GM12891 (cell line): ENCODE results near the gene ADARB1.

Experiments used
- PAX5 ChIP-seq: IDR thresholded peaks from 2 replicates; pipeline ENCODE4 v1.6.1; 2011; ENCODE audit warnings: low read length, moderate library complexity, mild to moderate bottlenecking; ENCODE audit not compliant: insufficient read depth, severe bottlenecking
- POLR2A ChIP-seq: IDR thresholded peaks from 2 replicates; pipeline ENCODE4 v1.6.1; 2011; ENCODE audit warnings: low read depth, low read length, control low read depth
- POLR2AphosphoS5 ChIP-seq: IDR thresholded peaks from 2 replicates; pipeline ENCODE4 v1.6.1; 2011; ENCODE audit warnings: low read depth, low read length, control low read depth
- POU2F2 ChIP-seq: IDR thresholded peaks from 2 replicates; pipeline ENCODE4 v1.6.1; 2011; ENCODE audit warnings: low read depth, mild to moderate bottlenecking, control low read depth, low read length, moderate library complexity
- SPI1 ChIP-seq: IDR thresholded peaks from 2 replicates; pipeline ENCODE4 v1.6.1; 2011; ENCODE audit warnings: low read depth, low read length, control low read depth
- TAF1 ChIP-seq: IDR thresholded peaks from 2 replicates; pipeline ENCODE4 v1.6.1; 2011; ENCODE audit warnings: low read depth, low read length, control low read depth

DNA sequence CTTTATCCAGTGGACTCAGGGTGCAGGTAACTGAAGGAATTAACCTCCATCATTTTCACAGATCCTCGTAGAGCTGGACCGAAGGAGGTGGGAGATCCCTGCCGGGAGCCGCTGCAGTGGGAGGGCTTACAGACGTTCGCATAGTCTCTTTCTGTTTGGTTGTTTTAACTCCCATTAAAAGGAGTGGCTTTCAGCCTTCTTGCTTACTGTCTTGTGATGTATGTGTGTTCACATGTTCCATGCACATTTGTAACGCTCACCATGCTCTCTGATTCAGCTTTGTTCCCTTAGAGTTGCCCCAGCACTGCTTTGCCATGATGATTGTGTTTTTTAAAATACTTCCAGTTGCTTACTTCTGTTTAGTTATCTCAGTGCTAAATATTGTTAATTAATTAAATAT lies 85.8 kb downstream of the ADARB1 start:
- TF ChIP-seq TAF1 (no peak), POLR2A (no peak), POLR2AphosphoS5 (no peak), POU2F2 (no peak), SPI1 (no peak), PAX5 (no peak)
